ENCODE data around the gene ZSWIM1.
A peak's percentile ranks its signal among the peaks of the same experiment; 100 is the strongest.
"Not testable (repeated sequence)": the region's sequence is repeated elsewhere in the genome, so short reads cannot be mapped to it uniquely, and the experiment has no call there.

The ZSWIM1 gene

DNA sequence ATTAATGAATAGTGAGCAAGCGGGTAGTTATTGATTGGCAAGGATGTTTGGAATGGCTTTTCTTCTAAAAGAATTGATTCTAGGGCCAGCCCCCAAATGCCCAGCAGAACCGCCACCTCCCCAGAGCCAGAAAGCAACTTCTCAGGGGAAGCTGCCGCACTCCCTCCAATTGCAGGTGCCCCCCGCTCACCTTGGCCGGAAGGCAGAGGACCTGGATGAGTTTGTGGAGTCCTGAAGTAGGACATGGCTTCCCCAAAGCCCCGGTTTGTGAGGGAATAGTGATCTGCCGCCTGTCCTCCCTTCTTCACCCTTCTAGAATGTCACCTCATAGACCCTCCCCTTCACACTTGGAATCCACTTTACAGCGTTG is 6.3 kb downstream of the ZSWIM1 start, which contains the start of gene SPATA25:
Gene SPATA25 (minus strand): TSS at position 277 of the 370 bp plus-strand sequence. CDS start 32 bp downstream, at position 245.
- DNase-seq (ENCODE audit: low read depth in 2 of 2, low spot score in 1 of 2): no peak

DNA sequence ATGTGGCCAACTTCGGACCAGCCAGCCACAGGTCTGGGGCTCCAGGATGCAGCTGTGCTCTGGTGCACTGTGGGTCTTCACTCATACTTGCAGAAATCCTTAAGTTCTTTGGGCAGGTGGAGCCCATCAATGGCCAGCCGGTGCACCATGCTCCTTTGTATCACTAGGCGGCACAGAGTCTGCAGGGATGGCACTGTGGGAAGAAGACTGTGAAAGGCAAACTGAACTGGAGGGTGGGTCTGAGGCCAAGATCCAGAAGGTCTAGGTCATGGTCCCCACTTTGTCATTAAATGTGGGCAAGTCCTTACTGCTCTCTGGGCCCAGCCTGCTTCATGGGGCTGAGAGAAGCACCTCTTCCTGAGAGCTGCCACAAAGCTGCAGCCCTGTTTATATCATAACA is 7.7 kb downstream of the ZSWIM1 start:
- DNase-seq (ENCODE audit: low read depth in 2 of 2, low spot score in 1 of 2): no peak

DNA sequence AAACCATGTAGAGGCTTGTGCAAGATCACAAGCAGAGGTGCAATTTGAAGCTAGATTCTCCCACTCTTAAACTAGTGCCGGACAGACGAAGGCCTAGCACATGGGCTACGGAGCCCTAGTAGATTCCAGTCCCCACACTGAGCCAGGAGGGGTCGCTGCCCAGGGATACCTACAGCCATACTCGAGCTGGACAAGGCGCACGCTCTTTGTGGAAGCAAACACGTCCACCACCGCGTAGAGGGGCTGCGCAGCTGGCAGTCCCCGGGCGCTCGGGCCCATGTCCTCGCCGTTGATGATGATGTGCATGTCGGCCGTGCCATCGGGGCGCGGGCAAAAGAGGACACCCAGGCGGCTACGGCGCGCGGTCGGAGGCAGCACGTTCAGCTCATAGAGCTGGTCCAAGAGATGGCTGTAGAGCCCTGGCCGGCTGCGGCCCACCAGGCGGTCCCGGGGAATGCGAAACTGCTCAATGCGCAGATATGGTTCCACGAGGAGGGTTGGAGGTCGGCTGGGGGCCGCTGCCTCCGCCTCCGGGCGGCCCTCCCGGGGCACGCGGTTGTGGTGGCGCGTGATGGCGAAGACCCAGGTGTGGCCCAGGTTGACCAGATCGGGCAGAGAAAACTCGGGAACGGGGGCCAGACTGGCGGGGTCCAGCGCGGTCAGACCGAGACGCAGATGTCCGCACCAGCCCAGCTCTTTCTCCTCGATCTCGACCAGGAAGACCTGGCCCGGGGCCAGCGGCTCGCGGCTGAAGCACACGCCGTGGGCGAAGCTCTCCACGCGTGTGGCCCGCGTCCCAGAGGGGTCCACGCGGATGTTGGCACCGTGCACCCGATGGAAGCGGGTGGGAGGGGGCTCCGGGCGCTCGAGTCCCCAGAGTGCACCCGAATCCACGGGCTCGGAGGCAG is 9.3 kb downstream of the ZSWIM1 start:
- no peak for DNase-seq (ENCODE audit: low read depth in 2 of 2, low spot score in 1 of 2)

DNA sequence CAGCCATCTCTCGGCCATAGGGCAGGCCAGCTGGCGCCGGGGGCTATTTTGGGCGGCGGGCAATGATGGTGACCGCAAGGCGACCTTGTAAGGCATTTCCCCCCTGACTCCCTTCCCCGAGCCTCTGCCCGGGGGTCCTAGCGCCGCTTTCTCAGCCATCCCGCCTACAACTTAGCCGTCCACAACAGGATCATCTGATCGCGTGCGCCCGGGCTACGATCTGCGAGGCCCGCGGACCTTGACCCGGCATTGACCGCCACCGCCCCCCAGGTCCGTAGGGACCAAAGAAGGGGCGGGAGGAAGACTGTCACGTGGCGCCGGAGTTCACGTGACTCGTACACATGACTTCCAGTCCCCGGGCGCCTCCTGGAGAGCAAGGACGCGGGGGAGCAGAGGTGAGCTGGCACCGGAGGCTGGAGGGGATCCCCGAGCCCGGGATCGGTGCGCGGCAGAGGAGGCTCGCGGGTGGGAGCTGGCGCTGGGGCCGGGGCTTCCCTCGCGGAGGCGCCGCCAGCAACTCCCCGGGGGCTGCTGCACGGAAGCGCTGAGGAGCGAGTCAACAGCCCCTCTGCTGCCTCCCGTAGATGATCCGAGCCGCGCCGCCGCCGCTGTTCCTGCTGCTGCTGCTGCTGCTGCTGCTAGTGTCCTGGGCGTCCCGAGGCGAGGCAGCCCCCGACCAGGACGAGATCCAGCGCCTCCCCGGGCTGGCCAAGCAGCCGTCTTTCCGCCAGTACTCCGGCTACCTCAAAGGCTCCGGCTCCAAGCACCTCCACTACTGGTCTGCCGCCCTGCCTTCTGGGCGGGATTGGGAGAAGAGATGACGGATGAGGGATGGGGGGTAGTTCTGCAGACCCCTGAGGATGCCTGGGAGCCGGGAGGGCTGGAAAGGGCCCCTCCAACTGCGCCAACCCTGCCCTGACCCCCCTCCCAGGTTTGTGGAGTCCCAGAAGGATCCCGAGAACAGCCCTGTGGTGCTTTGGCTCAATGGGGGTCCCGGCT is 10.3 kb downstream of the ZSWIM1 start, which contains the start of the genes CTSA and NEURL2:
Gene CTSA (plus strand): TSS at position 351 of the 999 bp plus-strand sequence. CDS start 234 bp downstream, at position 585.
Gene NEURL2 (minus strand): TSS at position 224 of the 999 bp plus-strand sequence. CDS start 217 bp downstream, at position 7.
- peak; percentile 69 to 70 for DNase-seq (ENCODE audit: low read depth in 2 of 2, low spot score in 1 of 2)

DNA sequence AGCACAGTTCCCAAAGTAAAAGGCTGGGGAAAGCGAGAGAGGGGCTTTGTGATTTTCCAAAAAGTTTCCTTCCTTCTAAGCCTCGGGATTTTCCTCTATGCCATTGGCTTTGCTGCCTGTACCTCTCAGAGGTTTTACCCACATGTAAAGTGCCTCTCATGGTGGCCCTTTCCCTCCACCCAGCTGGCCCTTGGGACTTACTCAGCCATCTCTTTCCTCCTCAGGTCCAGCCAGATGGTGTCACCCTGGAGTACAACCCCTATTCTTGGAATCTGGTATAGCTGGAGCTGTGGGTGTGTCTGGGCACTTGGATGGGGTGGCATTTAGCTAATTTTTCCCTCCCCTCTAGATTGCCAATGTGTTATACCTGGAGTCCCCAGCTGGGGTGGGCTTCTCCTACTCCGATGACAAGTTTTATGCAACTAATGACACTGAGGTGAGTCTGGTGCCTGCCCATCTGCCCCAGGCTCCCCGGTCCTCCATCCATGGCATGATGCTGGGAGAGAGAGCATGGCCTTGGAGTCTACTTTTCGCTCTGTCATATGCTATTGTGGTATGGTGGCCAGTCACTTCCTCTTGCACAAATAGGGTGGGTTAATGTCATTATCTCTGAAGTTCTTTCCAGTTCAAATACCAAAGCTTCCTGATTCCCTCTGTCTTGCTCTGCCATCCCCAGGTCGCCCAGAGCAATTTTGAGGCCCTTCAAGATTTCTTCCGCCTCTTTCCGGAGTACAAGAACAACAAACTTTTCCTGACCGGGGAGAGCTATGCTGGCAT is 11.2 kb downstream of the ZSWIM1 start:
- DNase-seq (ENCODE audit: low read depth in 2 of 2, low spot score in 1 of 2): no peak

DNA sequence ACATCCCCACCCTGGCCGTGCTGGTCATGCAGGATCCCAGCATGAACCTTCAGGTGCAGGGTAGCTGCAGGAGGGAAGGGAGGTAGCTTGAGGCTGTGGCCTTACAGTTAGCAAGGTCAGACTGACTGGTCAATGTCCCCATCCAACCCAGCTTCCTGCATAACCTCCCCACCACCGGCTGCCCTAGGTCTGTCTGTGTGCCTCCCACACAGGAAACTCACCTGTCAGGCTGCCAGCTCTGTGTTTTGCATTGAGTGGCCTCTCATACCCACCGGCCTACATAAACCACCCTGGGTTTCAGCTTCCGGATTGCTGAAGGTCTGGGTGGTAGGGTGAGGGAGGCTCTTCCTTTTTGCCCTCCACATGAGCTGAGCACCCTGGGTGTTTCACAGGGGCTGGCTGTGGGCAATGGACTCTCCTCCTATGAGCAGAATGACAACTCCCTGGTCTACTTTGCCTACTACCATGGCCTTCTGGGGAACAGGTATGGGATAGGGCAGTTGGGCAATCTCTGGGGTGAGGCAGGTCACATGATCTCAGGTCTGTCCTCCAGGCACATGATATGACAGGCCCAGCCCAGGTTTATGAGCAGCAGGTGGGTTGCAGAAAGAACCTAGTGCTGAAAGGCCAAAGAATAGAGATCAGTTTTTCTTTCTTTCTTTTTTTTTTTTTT is 11.9 kb downstream of the ZSWIM1 start:
- no peak for DNase-seq (ENCODE audit: low read depth in 2 of 2, low spot score in 1 of 2)

DNA sequence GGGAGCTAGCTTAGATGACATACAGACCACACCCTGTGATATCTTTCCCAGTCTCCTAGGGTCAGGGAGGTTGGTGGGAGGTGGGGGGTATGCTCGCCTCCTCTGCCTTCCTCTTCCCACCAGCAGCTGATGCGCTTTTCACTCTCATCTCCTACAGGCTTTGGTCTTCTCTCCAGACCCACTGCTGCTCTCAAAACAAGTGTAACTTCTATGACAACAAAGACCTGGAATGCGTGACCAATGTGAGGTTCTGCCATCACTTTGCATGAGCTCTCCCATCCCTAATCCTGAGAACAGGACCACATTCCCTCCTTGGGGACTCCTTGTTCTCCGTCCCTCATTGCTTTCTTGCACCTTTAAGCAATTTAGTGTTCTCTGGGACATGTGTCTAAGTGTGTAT is 12.8 kb downstream of the ZSWIM1 start:
- DNase-seq (ENCODE audit: low read depth in 2 of 2, low spot score in 1 of 2): no peak

DNA sequence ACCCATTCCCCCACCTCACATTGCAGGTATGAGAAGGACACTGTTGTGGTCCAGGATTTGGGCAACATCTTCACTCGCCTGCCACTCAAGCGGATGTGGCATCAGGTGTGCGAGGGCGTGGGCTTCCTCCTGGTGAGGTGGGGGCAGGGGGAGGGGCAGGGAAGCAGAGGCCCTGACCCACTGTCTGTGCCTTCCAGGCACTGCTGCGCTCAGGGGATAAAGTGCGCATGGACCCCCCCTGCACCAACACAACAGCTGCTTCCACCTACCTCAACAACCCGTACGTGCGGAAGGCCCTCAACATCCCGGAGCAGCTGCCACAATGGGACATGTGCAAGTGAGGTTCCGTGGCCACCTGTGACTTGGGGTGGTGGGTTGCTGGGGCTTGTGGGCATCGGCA is 13.8 kb downstream of the ZSWIM1 start:
- no peak for DNase-seq (ENCODE audit: low read depth in 2 of 2, low spot score in 1 of 2)

DNA sequence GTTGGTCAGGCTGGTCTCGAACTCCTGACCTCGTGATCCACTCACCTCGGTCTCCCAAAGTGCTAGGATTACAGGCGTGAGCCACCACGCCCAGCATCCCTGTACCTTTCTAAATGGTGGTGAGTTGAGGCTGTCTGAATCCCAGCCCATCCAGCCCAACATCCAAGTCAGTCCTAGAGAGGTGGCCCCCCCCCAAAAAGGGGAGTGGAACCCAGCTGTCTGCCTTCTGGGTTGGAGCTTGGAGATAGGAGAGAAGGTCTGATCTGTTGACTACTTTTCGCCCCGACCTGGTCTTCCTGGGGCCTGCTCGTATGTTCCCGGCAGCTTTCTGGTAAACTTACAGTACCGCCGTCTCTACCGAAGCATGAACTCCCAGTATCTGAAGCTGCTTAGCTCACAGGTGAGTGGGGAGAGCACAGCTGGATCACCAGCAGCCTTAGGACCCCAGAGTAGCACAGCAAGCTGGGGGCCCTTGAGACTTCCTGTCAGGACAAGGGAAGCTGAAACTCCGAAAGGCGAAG is 15.7 kb downstream of the ZSWIM1 start:
- DNase-seq (ENCODE audit: low read depth in 2 of 2, low spot score in 1 of 2): no peak

DNA sequence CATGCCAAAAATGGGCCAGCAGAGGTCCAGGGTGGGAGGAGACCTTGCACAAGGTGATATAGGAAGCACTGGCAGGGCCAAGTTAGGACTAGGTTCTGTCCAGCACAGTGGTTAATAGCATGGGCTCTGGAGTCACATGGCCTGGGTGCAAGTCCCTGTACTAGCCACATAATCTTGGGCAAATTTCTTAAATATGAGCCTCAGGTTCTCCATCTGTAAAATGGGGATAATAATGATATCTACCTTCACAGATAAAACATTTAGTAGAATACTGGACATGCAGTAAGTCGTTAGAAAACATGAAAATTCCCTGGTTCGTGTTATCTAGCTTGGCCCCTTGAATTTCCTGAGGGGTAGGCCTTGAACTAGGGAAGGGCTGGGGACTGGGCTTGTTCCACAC is 16.3 kb downstream of the ZSWIM1 start:
- no peak for DNase-seq (ENCODE audit: low read depth in 2 of 2, low spot score in 1 of 2)

DNA sequence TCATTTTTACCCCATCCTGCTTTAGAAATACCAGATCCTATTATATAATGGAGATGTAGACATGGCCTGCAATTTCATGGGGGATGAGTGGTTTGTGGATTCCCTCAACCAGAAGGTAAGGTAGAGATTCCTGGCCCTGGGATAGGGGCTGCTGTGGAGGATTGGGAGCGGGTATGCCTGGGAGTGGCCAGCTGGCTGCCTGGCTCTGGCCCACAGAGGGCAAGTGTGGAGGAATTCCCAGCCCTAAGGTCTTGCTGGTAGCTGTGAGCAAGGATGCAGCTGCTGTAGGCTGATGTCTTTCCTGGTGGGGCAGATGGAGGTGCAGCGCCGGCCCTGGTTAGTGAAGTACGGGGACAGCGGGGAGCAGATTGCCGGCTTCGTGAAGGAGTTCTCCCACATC is 16.7 kb downstream of the ZSWIM1 start:
- no peak for DNase-seq (ENCODE audit: low read depth in 2 of 2, low spot score in 1 of 2)

DNA sequence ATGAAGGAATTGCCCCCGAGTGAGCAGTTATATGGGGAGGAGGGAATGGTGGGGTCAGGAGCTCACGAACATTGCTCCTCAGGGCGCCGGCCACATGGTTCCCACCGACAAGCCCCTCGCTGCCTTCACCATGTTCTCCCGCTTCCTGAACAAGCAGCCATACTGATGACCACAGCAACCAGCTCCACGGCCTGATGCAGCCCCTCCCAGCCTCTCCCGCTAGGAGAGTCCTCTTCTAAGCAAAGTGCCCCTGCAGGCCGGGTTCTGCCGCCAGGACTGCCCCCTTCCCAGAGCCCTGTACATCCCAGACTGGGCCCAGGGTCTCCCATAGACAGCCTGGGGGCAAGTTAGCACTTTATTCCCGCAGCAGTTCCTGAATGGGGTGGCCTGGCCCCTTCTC is 17.3 kb downstream of the ZSWIM1 start:
- DNase-seq (ENCODE audit: low read depth in 2 of 2, low spot score in 1 of 2): no peak

DNA sequence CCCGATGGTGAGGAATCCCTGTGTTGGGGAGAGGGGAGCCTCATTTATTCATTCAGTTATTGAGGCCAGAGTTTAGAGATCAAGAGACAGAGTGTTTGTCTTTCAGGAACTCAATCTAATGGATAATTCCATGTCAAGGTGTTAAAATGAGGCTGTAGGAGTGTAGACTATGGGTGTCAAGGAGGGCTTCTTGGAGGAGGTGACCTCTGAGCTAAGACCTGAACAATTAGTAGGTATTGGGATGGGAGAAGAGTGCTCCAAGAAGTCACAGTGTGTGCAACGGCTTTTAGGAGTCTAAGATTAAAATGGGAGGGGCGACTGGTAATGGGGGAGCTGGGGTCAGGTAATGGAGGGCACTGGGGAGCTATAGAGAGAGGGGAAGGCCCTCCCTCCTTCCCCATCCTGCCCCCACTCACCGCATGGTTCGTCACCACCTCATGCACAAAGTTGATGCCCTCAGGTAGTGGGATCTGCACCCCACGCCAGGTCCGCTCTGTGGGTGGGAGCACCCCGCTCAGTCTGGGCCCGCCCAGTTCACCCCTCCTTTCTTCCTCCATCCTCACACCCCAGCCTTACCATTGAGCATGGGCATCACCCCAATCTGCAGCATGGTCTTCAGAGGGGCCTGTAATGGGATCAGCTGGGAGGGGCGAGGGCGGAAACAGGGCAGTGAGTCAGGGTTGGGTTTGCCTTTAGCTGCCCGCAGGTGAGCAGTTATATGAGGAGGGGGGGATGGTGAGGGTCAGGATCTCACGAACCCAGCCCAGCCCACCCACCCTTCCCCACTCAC is 18.2 kb downstream of the ZSWIM1 start:
- DNase-seq (ENCODE audit: low read depth in 2 of 2, low spot score in 1 of 2): no peak

DNA sequence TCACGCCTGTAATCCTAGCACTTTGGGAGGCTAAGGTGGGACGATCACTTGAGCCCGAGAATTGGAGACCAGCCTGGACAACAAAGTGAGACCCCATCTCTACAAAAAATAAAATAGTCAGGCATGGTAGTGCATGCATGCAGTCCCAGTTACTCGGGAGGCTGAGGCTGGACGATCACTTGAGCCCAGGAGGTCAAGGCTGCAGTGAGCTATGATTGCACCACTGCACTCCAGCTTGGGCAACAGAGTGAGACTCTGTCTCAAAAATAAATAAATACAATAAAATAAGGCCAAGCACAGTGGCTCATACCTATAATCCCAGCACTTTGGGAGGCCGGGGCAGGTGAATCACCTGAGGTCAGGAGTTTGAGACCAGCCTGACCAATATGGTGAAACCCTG is 20.3 kb downstream of the ZSWIM1 start:
- not testable (repeated sequence) for DNase-seq (ENCODE audit: low read depth in 2 of 2, low spot score in 1 of 2)

DNA sequence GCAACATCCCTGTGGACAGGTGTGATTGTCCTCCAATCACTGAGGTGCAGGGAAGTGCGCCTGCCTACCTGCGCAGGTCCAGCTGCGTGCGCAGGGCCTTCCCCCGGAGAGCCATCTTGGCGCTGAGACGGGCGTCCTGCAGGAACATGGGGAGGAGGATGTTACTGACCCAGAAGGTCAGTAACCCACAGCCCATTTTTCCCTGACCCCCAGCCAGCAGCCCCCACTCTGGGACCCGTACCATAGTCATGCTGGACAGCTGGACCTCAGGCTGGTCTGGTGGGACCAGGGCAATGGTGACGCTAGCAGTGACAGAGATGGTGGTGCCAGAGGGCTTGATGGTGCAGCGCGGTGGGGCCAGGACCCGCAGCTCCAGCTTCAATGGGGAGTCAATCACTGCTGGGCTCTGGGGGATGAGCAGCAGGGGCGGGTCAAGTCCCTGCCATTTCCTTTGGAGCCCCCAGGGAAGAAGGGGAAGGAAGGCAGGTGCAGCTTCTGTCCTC is 21.2 kb downstream of the ZSWIM1 start:
- no peak for DNase-seq (ENCODE audit: low read depth in 2 of 2, low spot score in 1 of 2)

DNA sequence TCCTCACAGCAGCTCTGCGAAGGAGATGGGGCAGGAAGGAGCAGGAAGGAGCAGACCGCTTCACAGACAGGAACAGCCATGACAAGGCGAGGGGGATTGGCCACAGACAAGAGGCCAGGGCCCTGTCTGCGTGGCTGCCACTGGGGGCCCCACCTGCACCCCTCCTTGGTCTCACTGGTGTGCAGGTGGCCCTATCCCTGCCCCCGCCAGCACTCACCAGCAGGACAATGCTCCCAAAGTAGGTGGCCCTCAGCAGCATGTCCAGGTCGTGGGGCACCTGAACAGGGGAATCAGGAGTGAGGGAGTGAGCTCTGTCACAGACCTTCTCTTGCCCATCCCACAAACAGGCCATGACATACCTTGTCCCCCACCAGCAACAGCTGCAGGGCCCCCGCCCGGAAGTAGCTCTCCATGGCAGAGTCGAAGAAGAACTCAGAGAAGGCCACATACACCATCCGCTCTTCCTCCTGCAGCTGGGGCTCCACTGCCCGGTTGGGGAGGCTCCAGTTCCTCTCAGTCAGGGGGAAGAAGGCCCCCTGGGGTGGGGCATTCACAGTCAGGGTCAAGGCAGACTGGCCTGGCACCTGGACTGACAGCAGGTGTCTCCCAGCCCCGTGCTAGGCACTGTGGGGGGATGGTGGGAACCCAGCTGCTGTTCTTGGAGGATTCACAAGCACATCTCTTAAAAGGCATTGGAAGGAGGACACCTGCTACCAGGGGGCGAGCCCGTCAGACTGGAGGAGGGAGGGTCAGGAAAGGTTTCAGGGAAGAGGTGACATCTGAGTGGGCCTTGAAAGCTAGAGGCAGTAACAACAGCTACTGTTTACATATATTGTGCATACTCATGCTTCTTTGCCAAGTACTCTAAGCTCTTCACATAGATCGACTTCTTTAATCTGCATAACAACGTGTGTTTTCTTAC is 23.8 kb downstream of the ZSWIM1 start:
- DNase-seq (ENCODE audit: low read depth in 2 of 2, low spot score in 1 of 2): no peak

DNA sequence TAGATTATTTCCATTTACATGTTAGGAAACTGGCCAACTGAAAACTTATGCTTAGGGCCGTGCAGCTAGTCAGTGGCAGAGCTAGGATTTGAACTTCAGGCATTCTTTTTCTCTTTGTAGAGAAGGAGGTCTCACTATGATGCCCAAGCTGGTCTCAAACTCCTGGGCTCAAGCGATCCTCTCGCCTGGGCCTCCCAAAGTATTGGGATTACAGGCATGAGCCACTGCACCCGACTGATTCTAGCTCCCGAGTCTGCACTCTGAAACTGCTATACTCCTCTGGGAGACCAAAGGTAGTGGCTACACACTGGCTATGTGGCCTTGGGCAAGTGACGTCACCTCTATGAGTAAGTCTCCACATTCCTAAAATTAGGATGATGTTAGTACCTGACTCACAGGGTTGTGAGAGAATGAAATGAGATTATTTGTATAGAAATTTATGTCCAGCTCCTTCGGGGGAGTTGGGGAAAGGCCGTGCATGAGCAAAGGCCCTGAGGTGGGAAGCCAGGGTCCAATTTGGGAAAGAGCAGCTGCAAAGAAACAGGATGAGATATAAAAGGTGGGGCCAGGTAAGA is 24.6 kb downstream of the ZSWIM1 start:
- no peak for DNase-seq (ENCODE audit: low read depth in 2 of 2, low spot score in 1 of 2)

All from stimulated activated CD8-positive, alpha-beta memory T cell treated with anti-CD3 and anti-CD28 coated beads, Interleukin-4, amount 100 ng/mL, for 1 hour (primary cell).